Cardiac fibroblast (primary cell): ENCODE results near the gene C4orf36.

Experiments used
- DNase-seq, 2 donors: peaks; one replicate each; pipeline versions ENCODE4 v3.0.0 to v3.0.0-alpha.2; 2010; ENCODE audit warnings: low read depth in 2 of 2
- H3K4me3 ChIP-seq, 2 donors: replicated peaks in 1 of 2; 1 replicate in 1 of 2; 2 replicates in 1 of 2; pipeline ENCODE4 v1.5.1; 2011; ENCODE audit warnings: low read depth in 2 of 2, low read length in 2 of 2, mild to moderate bottlenecking in 2 of 2, moderate library complexity in 1 of 2
- TF ChIP-seq, protein P1 (sequence below): IDR thresholded peaks from one replicate; pipeline ENCODE4 v1.5.1; 2011; ENCODE audit warnings: low read depth, mild to moderate bottlenecking, low read length, inconsistent platforms

Gene C4orf36

GRCh38 chr4:86910820-86911684 is 18.8 kb upstream of the C4orf36 start:
- TF ChIP-seq, protein P1, sequence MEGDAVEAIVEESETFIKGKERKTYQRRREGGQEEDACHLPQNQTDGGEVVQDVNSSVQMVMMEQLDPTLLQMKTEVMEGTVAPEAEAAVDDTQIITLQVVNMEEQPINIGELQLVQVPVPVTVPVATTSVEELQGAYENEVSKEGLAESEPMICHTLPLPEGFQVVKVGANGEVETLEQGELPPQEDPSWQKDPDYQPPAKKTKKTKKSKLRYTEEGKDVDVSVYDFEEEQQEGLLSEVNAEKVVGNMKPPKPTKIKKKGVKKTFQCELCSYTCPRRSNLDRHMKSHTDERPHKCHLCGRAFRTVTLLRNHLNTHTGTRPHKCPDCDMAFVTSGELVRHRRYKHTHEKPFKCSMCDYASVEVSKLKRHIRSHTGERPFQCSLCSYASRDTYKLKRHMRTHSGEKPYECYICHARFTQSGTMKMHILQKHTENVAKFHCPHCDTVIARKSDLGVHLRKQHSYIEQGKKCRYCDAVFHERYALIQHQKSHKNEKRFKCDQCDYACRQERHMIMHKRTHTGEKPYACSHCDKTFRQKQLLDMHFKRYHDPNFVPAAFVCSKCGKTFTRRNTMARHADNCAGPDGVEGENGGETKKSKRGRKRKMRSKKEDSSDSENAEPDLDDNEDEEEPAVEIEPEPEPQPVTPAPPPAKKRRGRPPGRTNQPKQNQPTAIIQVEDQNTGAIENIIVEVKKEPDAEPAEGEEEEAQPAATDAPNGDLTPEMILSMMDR = no peak
- DNase-seq = peak; percentile 46 to 51
- no peak overlapping the region for H3K4me3 ChIP-seq

DNA sequence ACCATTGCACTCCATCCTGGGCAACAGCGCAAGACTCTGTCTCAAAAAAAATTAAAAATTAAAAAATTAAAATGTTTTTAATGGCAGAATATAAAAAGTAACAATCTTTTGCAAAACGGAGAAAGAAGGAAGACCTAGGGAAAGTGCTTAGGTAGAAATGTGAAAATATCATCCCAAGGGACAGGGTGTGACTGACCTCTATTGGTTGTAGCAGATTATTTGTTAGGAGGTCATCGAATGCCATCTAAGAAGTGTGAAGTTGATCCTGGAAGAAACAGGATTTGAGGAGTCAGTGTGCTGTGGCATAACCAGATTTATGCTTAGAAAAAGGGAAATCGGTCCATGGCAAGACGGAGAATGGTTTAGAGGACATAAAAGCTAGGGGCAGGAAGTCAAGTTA is 18.1 kb upstream of the C4orf36 start:
- TF ChIP-seq, protein P1 = no peak
- H3K4me3 ChIP-seq = no peak overlapping the region

DNA sequence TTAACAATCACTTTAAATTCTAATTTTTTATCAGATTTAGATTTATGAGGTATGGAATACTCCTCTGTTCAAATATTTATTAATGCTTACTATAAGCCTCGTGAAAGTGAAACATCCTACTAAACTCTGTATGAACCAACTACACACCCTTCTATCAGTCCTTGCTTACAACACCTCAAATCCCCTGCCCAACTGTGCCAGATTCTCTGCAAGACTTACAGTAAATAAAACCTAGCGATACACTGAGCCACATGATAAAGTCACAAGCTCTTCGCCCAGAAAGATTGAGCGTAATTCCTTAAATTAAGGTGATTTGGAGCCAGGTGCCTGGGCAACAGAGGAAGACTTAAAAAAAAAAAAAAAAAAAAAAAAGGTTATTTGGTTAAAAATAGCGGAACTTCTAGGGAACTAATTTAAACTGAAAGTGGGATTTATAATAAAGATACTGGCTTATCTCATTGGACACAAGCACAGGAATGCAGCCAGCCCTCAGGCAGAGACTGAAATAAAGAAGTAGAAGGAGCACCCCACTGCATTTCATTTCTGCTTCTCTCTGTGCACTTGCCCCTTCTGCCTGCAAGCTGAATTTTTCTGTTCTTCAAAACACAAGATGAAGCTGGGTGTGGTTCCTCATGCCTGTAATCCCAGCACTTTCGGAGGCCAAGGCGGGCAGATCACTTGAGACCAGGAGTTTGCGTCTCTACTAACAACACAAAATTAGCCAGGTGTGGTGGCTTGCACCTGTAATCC is 17.5 kb upstream of the C4orf36 start:
- DNase-seq = no peak
- H3K4me3 ChIP-seq = no peak overlapping the region
- TF ChIP-seq, protein P1 = no peak

More for the DNA sequence above, 18.1 kb upstream of the C4orf36 start:
- DNase-seq = no peak

- peak; percentile 66 to 73 for DNase-seq
- H3K4me3 ChIP-seq = no peak overlapping the region
- TF ChIP-seq, protein P1 = no peak
Observed at GRCh38 chr4:86908251-86908657, 16.0 kb upstream of the C4orf36 start.

DNA sequence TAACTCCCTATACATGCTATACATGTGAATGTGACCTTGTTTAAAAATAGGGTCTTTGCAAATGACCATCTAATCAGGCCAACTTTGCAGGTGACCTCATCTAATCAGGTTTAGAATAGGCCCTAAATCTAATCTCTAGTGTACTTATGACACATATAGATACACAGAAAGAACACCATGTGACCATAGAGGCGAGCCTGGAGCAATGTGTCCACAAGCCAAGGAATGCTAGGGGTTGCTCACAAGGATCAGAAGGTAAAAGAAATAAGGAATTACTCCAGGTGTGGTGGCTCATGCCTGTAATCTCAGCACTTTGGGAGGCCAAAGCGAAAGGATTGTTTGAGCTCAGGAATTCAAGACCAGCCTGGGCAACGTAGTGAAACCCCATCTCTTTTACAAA is 9.6 kb upstream of the C4orf36 start:
- DNase-seq = no peak
- H3K4me3 ChIP-seq = no peak overlapping the region
- TF ChIP-seq, protein P1 = no peak

DNA sequence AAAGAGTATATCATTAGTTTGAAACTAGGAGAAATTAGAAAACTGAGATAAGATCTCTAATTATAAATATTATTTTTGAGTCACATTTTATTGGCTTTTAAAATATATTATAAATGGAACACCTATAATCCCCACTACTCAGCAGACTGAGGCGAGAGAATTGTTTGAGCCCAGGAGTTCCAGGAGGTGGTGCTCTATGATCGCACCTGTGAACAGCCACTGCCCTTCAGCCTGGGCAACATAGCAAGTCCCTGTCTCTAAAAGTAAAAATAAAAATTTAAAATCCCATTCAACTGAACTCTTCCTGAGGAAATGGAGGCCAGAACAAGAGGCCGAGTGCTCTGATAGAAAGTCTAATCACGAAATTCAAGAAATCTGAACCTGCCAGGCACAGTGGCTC is 6.3 kb upstream of the C4orf36 start:
- H3K4me3 ChIP-seq = no peak overlapping the region
- TF ChIP-seq, protein P1 = peak; percentile 17
- peak; percentile 48 for DNase-seq
